ENCODE results near the gene DCC.

DNA sequence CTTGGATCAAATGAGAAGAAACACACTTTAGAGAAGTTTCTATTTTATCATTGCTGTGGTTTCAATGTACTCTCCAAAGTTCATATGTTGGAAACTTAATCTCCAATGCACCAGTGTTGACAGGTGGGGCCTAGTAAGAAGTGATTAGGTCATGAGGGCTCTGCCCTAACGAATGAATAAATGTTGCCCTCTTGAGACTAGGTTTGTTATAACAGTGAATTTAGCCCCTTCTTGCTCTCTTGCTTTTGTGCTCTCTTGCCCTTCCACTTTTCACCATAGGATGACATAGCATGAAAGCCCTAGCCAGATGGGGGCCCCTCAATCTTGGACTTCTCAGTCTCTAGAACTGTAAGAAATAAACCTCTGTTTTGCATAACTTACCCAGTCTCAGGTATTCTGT is 664.8 kb downstream of the DCC start:
- no peak for TF ChIP-seq POLR2A (IDR thresholded peaks at IDR 0.05)
- no peak for TF ChIP-seq POLR2AphosphoS5 (IDR thresholded peaks at IDR 0.05)
- TF ChIP-seq CTCF (IDR thresholded peaks at IDR 0.05): no peak
- TF ChIP-seq EP300 (IDR thresholded peaks at IDR 0.05): no peak
